Measurements from ENCODE around the gene HECW1. TPM values are rescaled to one million over a fixed set of nuclear protein-coding genes. Genes with fewer than 3 reads are reported as not detected.
"Not testable (repeated sequence)": the region's sequence is repeated elsewhere in the genome, so short reads cannot be mapped to it uniquely, and the experiment has no call there.

HECW1 gene
- total and polyA plus RNA-seq, 4 donors: 0.77 to 1.9 (median 1.0) TPM; not detected in 1

- Histone ChIP-seq H3K27ac (ENCODE audit: low read depth in 1 of 2, low read length in 2 of 2) (no peak overlapping the region), H3K9me3 (ENCODE audit: control insufficient read depth, low read length) (no peaks in the 10 kb centered on the region), H3K36me3 (ENCODE audit: control insufficient read depth in 1 of 2, insufficient read depth in 2 of 2, low read length in 1 of 2) (no peaks in the 10 kb centered on the region), H3K4me1 (ENCODE audit: control insufficient read depth in 1 of 2, insufficient read depth in 2 of 2, low read length in 2 of 2) (no peaks in the 10 kb centered on the region), H3K27me3 (ENCODE audit: control insufficient read depth in 1 of 2, insufficient read depth in 2 of 2, low read length in 1 of 2) (no peaks in the 10 kb centered on the region), H3K4me3 (ENCODE audit: low read length in 2 of 2) (no peak overlapping the region)
- ATAC-seq (ENCODE audit: low FRiP score) (no peak), DNase-seq (no peak)
- intact Hi-C loops (cut with DNase I): no loop called here
Observed at GRCh38 chr7:43337191-43337590, 224.7 kb downstream of the HECW1 start.

- WGBS, 2 donors: 63 to 72% methylated on average over 1 of the region's 1 CpG
- no peaks in the 10 kb centered on the region for H3K9me3 ChIP-seq (ENCODE audit: control insufficient read depth, low read length)
- no peaks in the 10 kb centered on the region for H3K27me3 ChIP-seq (ENCODE audit: control insufficient read depth in 1 of 2, insufficient read depth in 2 of 2, low read length in 1 of 2)
- H3K4me3 ChIP-seq (ENCODE audit: low read length in 2 of 2): no peak overlapping the region
- ATAC-seq (ENCODE audit: low FRiP score): no peak
- H3K36me3 ChIP-seq (ENCODE audit: control insufficient read depth in 1 of 2, insufficient read depth in 2 of 2, low read length in 1 of 2): no peaks in the 10 kb centered on the region
- intact Hi-C loops (cut with DNase I): no loop called here
- H3K4me1 ChIP-seq (ENCODE audit: control insufficient read depth in 1 of 2, insufficient read depth in 2 of 2, low read length in 2 of 2): no peaks in the 10 kb centered on the region
- DNase-seq: no peak
- H3K27ac ChIP-seq (ENCODE audit: low read depth in 1 of 2, low read length in 2 of 2): no peak overlapping the region
Observed at GRCh38 chr7:43337811-43338210, 225.4 kb downstream of the HECW1 start.

- no peak overlapping the region for H3K27ac ChIP-seq (ENCODE audit: low read depth in 1 of 2, low read length in 2 of 2)
- no peak overlapping the region for H3K4me3 ChIP-seq (ENCODE audit: low read length in 2 of 2)
- no peaks in the 10 kb centered on the region for H3K4me1 ChIP-seq (ENCODE audit: control insufficient read depth in 1 of 2, insufficient read depth in 2 of 2, low read length in 2 of 2)
- ATAC-seq (ENCODE audit: low FRiP score) (no peak), DNase-seq (no peak)
- intact Hi-C loops (cut with DNase I): no loop called here
- no peaks in the 10 kb centered on the region for H3K27me3 ChIP-seq (ENCODE audit: control insufficient read depth in 1 of 2, insufficient read depth in 2 of 2, low read length in 1 of 2)
- H3K36me3 ChIP-seq (ENCODE audit: control insufficient read depth in 1 of 2, insufficient read depth in 2 of 2, low read length in 1 of 2): no peaks in the 10 kb centered on the region
- H3K9me3 ChIP-seq (ENCODE audit: control insufficient read depth, low read length): no peaks in the 10 kb centered on the region
- 79 to 82% methylated on average over 2 of the region's 2 CpGs for WGBS, 2 donors
Observed at GRCh38 chr7:43341132-43341531, 228.7 kb downstream of the HECW1 start.

GRCh38 chr7:43343417-43343816 is 231.0 kb downstream of the HECW1 start:
- intact Hi-C loops (cut with DNase I); H3K36me3 ChIP-seq (ENCODE audit: control insufficient read depth in 1 of 2, insufficient read depth in 2 of 2, low read length in 1 of 2); H3K27ac ChIP-seq (ENCODE audit: low read depth in 1 of 2, low read length in 2 of 2); H3K4me3 ChIP-seq (ENCODE audit: low read length in 2 of 2); H3K4me1 ChIP-seq (ENCODE audit: control insufficient read depth in 1 of 2, insufficient read depth in 2 of 2, low read length in 2 of 2); H3K9me3 ChIP-seq (ENCODE audit: control insufficient read depth, low read length); ATAC-seq (ENCODE audit: low FRiP score); H3K27me3 ChIP-seq (ENCODE audit: control insufficient read depth in 1 of 2, insufficient read depth in 2 of 2, low read length in 1 of 2); DNase-seq: not testable (repeated sequence)
- WGBS, 2 donors: 84 to 91% methylated on average over 4 of the region's 4 CpGs

- DNase-seq; H3K36me3 ChIP-seq (ENCODE audit: control insufficient read depth in 1 of 2, insufficient read depth in 2 of 2, low read length in 1 of 2); H3K27me3 ChIP-seq (ENCODE audit: control insufficient read depth in 1 of 2, insufficient read depth in 2 of 2, low read length in 1 of 2); H3K4me3 ChIP-seq (ENCODE audit: low read length in 2 of 2); H3K4me1 ChIP-seq (ENCODE audit: control insufficient read depth in 1 of 2, insufficient read depth in 2 of 2, low read length in 2 of 2); H3K9me3 ChIP-seq (ENCODE audit: control insufficient read depth, low read length); intact Hi-C loops (cut with DNase I); ATAC-seq (ENCODE audit: low FRiP score); H3K27ac ChIP-seq (ENCODE audit: low read depth in 1 of 2, low read length in 2 of 2): not testable (repeated sequence)
- 25 to 28% methylated on average over 1 of the region's 1 CpG for WGBS, 2 donors
Observed at GRCh38 chr7:43345696-43346095, 233.2 kb downstream of the HECW1 start.

- peaks cover 0 to 1% of the 10 kb centered on the region in 2 donors for H3K27me3 ChIP-seq (ENCODE audit: control insufficient read depth in 1 of 2, insufficient read depth in 2 of 2, low read length in 1 of 2)
- no peaks in the 10 kb centered on the region for H3K4me1 ChIP-seq (ENCODE audit: control insufficient read depth in 1 of 2, insufficient read depth in 2 of 2, low read length in 2 of 2)
- H3K27ac ChIP-seq (ENCODE audit: low read depth in 1 of 2, low read length in 2 of 2): no peak overlapping the region
- no peak for ATAC-seq (ENCODE audit: low FRiP score)
- H3K9me3 ChIP-seq (ENCODE audit: control insufficient read depth, low read length): peaks cover 2% of the 10 kb centered on the region
- no peak for DNase-seq
- intact Hi-C loops (cut with DNase I): no loop called here
- H3K4me3 ChIP-seq (ENCODE audit: low read length in 2 of 2): no peak overlapping the region
- WGBS, 2 donors: 77 to 79% methylated on average over 3 of the region's 3 CpGs
- H3K36me3 ChIP-seq (ENCODE audit: control insufficient read depth in 1 of 2, insufficient read depth in 2 of 2, low read length in 1 of 2): no peaks in the 10 kb centered on the region
Observed at GRCh38 chr7:43351683-43352082, 239.2 kb downstream of the HECW1 start.

GRCh38 chr7:43353902-43354301 is 241.5 kb downstream of the HECW1 start:
- no peak for DNase-seq
- Histone ChIP-seq H3K9me3 (ENCODE audit: control insufficient read depth, low read length) (peaks cover 2% of the 10 kb centered on the region), H3K4me1 (ENCODE audit: control insufficient read depth in 1 of 2, insufficient read depth in 2 of 2, low read length in 2 of 2) (no peaks in the 10 kb centered on the region), H3K27me3 (ENCODE audit: control insufficient read depth in 1 of 2, insufficient read depth in 2 of 2, low read length in 1 of 2) (peaks cover 0 to 1% of the 10 kb centered on the region in 2 donors), H3K4me3 (ENCODE audit: low read length in 2 of 2) (no peak overlapping the region), H3K27ac (ENCODE audit: low read depth in 1 of 2, low read length in 2 of 2) (no peak overlapping the region), H3K36me3 (ENCODE audit: control insufficient read depth in 1 of 2, insufficient read depth in 2 of 2, low read length in 1 of 2) (no peaks in the 10 kb centered on the region)
- 83 to 94% methylated on average over 1 of the region's 1 CpG for WGBS, 2 donors
- intact Hi-C loops (cut with DNase I): no loop called here
- ATAC-seq (ENCODE audit: low FRiP score): no peak

GRCh38 chr7:43362652-43363034 is 250.2 kb downstream of the HECW1 start:
- H3K4me3 ChIP-seq (ENCODE audit: low read length in 2 of 2): no peak overlapping the region
- no peaks in the 10 kb centered on the region for H3K36me3 ChIP-seq (ENCODE audit: control insufficient read depth in 1 of 2, insufficient read depth in 2 of 2, low read length in 1 of 2)
- intact Hi-C loops (cut with DNase I): no loop called here
- peak; percentile 41 for ATAC-seq (ENCODE audit: low FRiP score)
- DNase-seq: no peak
- 61 to 69% methylated on average over 2 of the region's 2 CpGs for WGBS, 2 donors
- no peak overlapping the region for H3K27ac ChIP-seq (ENCODE audit: low read depth in 1 of 2, low read length in 2 of 2)
- H3K27me3 ChIP-seq (ENCODE audit: control insufficient read depth in 1 of 2, insufficient read depth in 2 of 2, low read length in 1 of 2): no peaks in the 10 kb centered on the region
- H3K9me3 ChIP-seq (ENCODE audit: control insufficient read depth, low read length): no peaks in the 10 kb centered on the region
- H3K4me1 ChIP-seq (ENCODE audit: control insufficient read depth in 1 of 2, insufficient read depth in 2 of 2, low read length in 2 of 2): no peaks in the 10 kb centered on the region

- DNase-seq (no peak), ATAC-seq (ENCODE audit: low FRiP score) (peak; percentile 57)
- H3K4me1 ChIP-seq (ENCODE audit: control insufficient read depth in 1 of 2, insufficient read depth in 2 of 2, low read length in 2 of 2): no peaks in the 10 kb centered on the region
- intact Hi-C loops (cut with DNase I): no loop called here
- 65 to 78% methylated on average over 6 of the region's 6 CpGs for WGBS, 2 donors
- no peaks in the 10 kb centered on the region for H3K36me3 ChIP-seq (ENCODE audit: control insufficient read depth in 1 of 2, insufficient read depth in 2 of 2, low read length in 1 of 2)
- no peaks in the 10 kb centered on the region for H3K27me3 ChIP-seq (ENCODE audit: control insufficient read depth in 1 of 2, insufficient read depth in 2 of 2, low read length in 1 of 2)
- H3K9me3 ChIP-seq (ENCODE audit: control insufficient read depth, low read length): peaks cover 2% of the 10 kb centered on the region
- no peak overlapping the region for H3K4me3 ChIP-seq (ENCODE audit: low read length in 2 of 2)
- no peak overlapping the region for H3K27ac ChIP-seq (ENCODE audit: low read depth in 1 of 2, low read length in 2 of 2)
Observed at GRCh38 chr7:43363035-43363791, 250.8 kb downstream of the HECW1 start.

All from aorta (tissue), 5 donors.